ENCODE results near the gene RFX2.
"Not testable (repeated sequence)": the region's sequence is repeated elsewhere in the genome, so short reads cannot be mapped to it uniquely, and the experiment has no call there.

RFX2 gene

GRCh38 chr19:5966941-5967340 lies 143.4 kb downstream of the RFX2 start:
- H3K27ac ChIP-seq = no peak overlapping the region

GRCh38 chr19:5966215-5966614 lies 144.1 kb downstream of the RFX2 start:
- Histone ChIP-seq H3K27ac (no peak overlapping the region), H3K36me3 (peaks cover 0 to 14% (median 0%) of the 10 kb centered on the region in 3 donors), H3K4me3 (no peak overlapping the region), H3K4me1 (peaks cover 0 to 67% (median 46%) of the 10 kb centered on the region in 4 donors), H3K27me3 (no peaks in the 10 kb centered on the region), H3K9me3 (no peaks in the 10 kb centered on the region)
- DNase-seq = no peak
- TF ChIP-seq CTCF (IDR thresholded peaks at IDR 0.05) = no peak
- intact Hi-C loops (cut with DNase I; ENCODE audit: low total_unique reads) = no loop called here

More at GRCh38 chr19:5966941-5967340, 143.4 kb downstream of the RFX2 start:
- no peaks in the 10 kb centered on the region for H3K9me3 ChIP-seq
- H3K36me3 ChIP-seq = peaks cover 0 to 20% (median 0%) of the 10 kb centered on the region in 3 donors
- peaks cover 0 to 60% (median 42%) of the 10 kb centered on the region in 4 donors for H3K4me1 ChIP-seq
- no peak overlapping the region for H3K4me3 ChIP-seq
- intact Hi-C loops (cut with DNase I; ENCODE audit: low total_unique reads) = no loop called here
- no peak for TF ChIP-seq CTCF (IDR thresholded peaks at IDR 0.05)
- DNase-seq = no peak
- no peaks in the 10 kb centered on the region for H3K27me3 ChIP-seq

- Histone ChIP-seq H3K4me3 (no peak overlapping the region), H3K36me3 (peaks cover 0 to 14% (median 0%) of the 10 kb centered on the region in 3 donors), H3K9me3 (no peaks in the 10 kb centered on the region), H3K4me1 (peaks cover 0 to 73% (median 54%) of the 10 kb centered on the region in 4 donors), H3K27me3 (no peaks in the 10 kb centered on the region), H3K27ac (no peak overlapping the region)
- DNase-seq = no peak
- TF ChIP-seq CTCF (IDR thresholded peaks at IDR 0.05) = no peak
- intact Hi-C loops (cut with DNase I; ENCODE audit: low total_unique reads) = no loop called here
Observed at GRCh38 chr19:5964816-5965565, 145.3 kb downstream of the RFX2 start.

- H3K27me3 ChIP-seq = no peaks in the 10 kb centered on the region
- TF ChIP-seq CTCF (IDR thresholded peaks at IDR 0.05) = no peak
- peaks cover 0 to 14% (median 0%) of the 10 kb centered on the region in 3 donors for H3K36me3 ChIP-seq
- H3K4me3 ChIP-seq = no peak overlapping the region
- intact Hi-C loops (cut with DNase I; ENCODE audit: low total_unique reads) = no loop called here
- no peak overlapping the region for H3K27ac ChIP-seq
- H3K4me1 ChIP-seq = peaks cover 0 to 78% (median 54%) of the 10 kb centered on the region in 4 donors
- no peaks in the 10 kb centered on the region for H3K9me3 ChIP-seq
- no peak for DNase-seq
Observed at GRCh38 chr19:5963855-5964254, 146.4 kb downstream of the RFX2 start.

- H3K27ac ChIP-seq; DNase-seq; intact Hi-C loops (cut with DNase I; ENCODE audit: low total_unique reads); H3K9me3 ChIP-seq; H3K4me3 ChIP-seq; H3K27me3 ChIP-seq: not testable (repeated sequence)
- H3K4me1 ChIP-seq = peaks cover 0 to 78% (median 48%) of the 10 kb centered on the region in 4 donors
- H3K36me3 ChIP-seq = peaks cover 0 to 14% (median 0%) of the 10 kb centered on the region in 3 donors
Observed at GRCh38 chr19:5963259-5963658, 147.0 kb downstream of the RFX2 start.

All from tibial artery (tissue), 4 donors.